Esophagus squamous epithelium (tissue), 5 donors: ENCODE results near the gene CSMD2. TPM values are rescaled to one million over a fixed set of nuclear protein-coding genes. Genes with fewer than 3 reads are reported as not detected.

ENCODE experiments used
- DNase-seq: peaks from one replicate; lab custom pipeline; 2025; lab: John Stamatoyannopoulos, UW
- H3K27ac ChIP-seq, 4 donors: fragments of 200-600 bp; sonication (generic); one replicate each; pipeline ENCODE4 v1.5.1; 2016 to 2019; ENCODE audit warnings: mild to moderate bottlenecking in 1 of 4
- H3K27me3 ChIP-seq, 4 donors: fragments of 200-600 bp; sonication (generic); 1 replicate in 3 of 4; 2 replicates in 1 of 4; pipeline versions ENCODE4 v1.5.1 to v1.6.0; 2017 to 2021; ENCODE audit warnings: antibody characterized with exemption in 1 of 4
- H3K36me3 ChIP-seq, 3 donors: fragments of 200-600 bp; sonication (generic); one replicate each; pipeline ENCODE4 v1.5.1; 2016 to 2019
- H3K4me1 ChIP-seq, 3 donors: fragments of 200-600 bp; sonication (generic); one replicate each; pipeline ENCODE4 v1.5.1; 2017 to 2019
- H3K4me3 ChIP-seq, 4 donors: fragments of 200-600 bp; sonication (generic); 1 replicate in 3 of 4; 2 replicates in 1 of 4; pipeline ENCODE4 v1.5.1; 2016 to 2019; ENCODE audit warnings: mild to moderate bottlenecking in 2 of 4, moderate library complexity in 1 of 4
- H3K9me3 ChIP-seq, 3 donors: fragments of 200-600 bp; sonication (generic); one replicate each; pipeline ENCODE4 v1.5.1; 2016 to 2019
- CTCF ChIP-seq, 6 experiments: fragments of 450-650 bp in 4 of 6; fragments of 200-600 bp in 2 of 6; sonication (generic) in 2 of 6; IDR thresholded peaks; one replicate each; pipeline ENCODE4 v1.5.1; 2016 to 2019; ENCODE audit warnings: antibody characterized with exemption in 6 of 6, mild to moderate bottlenecking in 4 of 6, moderate library complexity in 4 of 6
- POLR2A ChIP-seq, 4 donors: fragments of 450-650 bp; IDR thresholded peaks; one replicate each; pipeline ENCODE4 v1.6.1; 2017; ENCODE audit warnings: antibody characterized with exemption in 4 of 4, mild to moderate bottlenecking in 4 of 4, moderate library complexity in 3 of 4
- WGBS, 2 donors: methylation state at CpG; one replicate each; pipeline ENCODE4 v1.1.5; 2018; 5-methylcytosine and 5-hydroxymethylcytosine counted together
- intact Hi-C: fragments of 100-400 bp; cut with DNase I; formaldehyde crosslinking; loops from one replicate; pipeline ENCODE4 v1.15.0; 2022
- total RNA-seq, 4 donors: library from RNA; depleted of rRNA; stranded (reverse); fragments of >200 nt; gene quantifications; one replicate each; pipeline ENCODE4 v1.1.0, GENCODE V29; 2016
- donor health status: DM: yes; HTN: yes; CAD: no.

CSMD2 gene
- total RNA-seq, 4 donors from 2014 or later, result under 0.01 to 0.13 TPM; not detected in 2

GRCh38 chr1:33875862-33876261 is 289.2 kb downstream of the CSMD2 start:
- intact Hi-C loops, result no loop called here
- DNase-seq, result no peak
- H3K27ac ChIP-seq, result no peak overlapping the region
- TF ChIP-seq POLR2A (IDR thresholded peaks at IDR 0.05) (no peak), CTCF (IDR thresholded peaks at IDR 0.05) (no peak)
- peaks cover 0 to 3% (median 0%) of the 10 kb centered on the region in 4 donors for H3K27me3 ChIP-seq
- peaks cover 15 to 47% (median 21%) of the 10 kb centered on the region in 3 donors for H3K4me1 ChIP-seq
- WGBS, 2 donors, result 74 to 92% methylated on average over 3 of the region's 3 CpGs
- no peaks in the 10 kb centered on the region for H3K9me3 ChIP-seq
- H3K4me3 ChIP-seq, result no peak overlapping the region
- no peaks in the 10 kb centered on the region for H3K36me3 ChIP-seq

GRCh38 chr1:33874636-33875035 is 290.4 kb downstream of the CSMD2 start:
- Histone ChIP-seq H3K27ac (no peak overlapping the region), H3K27me3 (no peaks in the 10 kb centered on the region), H3K4me1 (peaks cover 15 to 50% (median 21%) of the 10 kb centered on the region in 3 donors), H3K4me3 (no peak overlapping the region), H3K9me3 (no peaks in the 10 kb centered on the region), H3K36me3 (no peaks in the 10 kb centered on the region)
- no peak for DNase-seq
- 73 to 79% methylated on average over 7 of the region's 7 CpGs for WGBS, 2 donors
- TF ChIP-seq CTCF (IDR thresholded peaks at IDR 0.05) (no peak), POLR2A (IDR thresholded peaks at IDR 0.05) (no peak)
- intact Hi-C loops, result no loop called here

- TF ChIP-seq POLR2A (IDR thresholded peaks at IDR 0.05) (no peak), CTCF (IDR thresholded peaks at IDR 0.05) (no peak)
- Histone ChIP-seq H3K4me1 (peaks cover 15 to 46% (median 21%) of the 10 kb centered on the region in 3 donors), H3K4me3 (no peak overlapping the region), H3K9me3 (no peaks in the 10 kb centered on the region), H3K27me3 (no peaks in the 10 kb centered on the region), H3K36me3 (no peaks in the 10 kb centered on the region), H3K27ac (peak overlapping the region in 3 of 4 donors; percentile 25 to 58 (median 57))
- WGBS, 2 donors, result 21 to 25% methylated on average over 2 of the region's 2 CpGs
- intact Hi-C loops, result no loop called here
- DNase-seq, result no peak
These were observed 292.3 kb downstream of the CSMD2 start for GRCh38 chr1:33872683-33873082.

- intact Hi-C loops, result no loop called here
- Histone ChIP-seq H3K4me1 (peaks cover 11 to 42% (median 19%) of the 10 kb centered on the region in 3 donors), H3K27me3 (no peaks in the 10 kb centered on the region), H3K9me3 (peaks cover 0 to 3% (median 0%) of the 10 kb centered on the region in 3 donors), H3K36me3 (no peaks in the 10 kb centered on the region), H3K27ac (peak overlapping the region; percentile 9 to 58 (median 41)), H3K4me3 (no peak overlapping the region)
- no peak for DNase-seq
- TF ChIP-seq POLR2A (IDR thresholded peaks at IDR 0.05) (no peak), CTCF (IDR thresholded peaks at IDR 0.05) (no peak)
These were observed 292.8 kb downstream of the CSMD2 start for GRCh38 chr1:33872275-33872674.

GRCh38 chr1:33867684-33868083 is 297.3 kb downstream of the CSMD2 start:
- peaks cover 0 to 19% (median 0%) of the 10 kb centered on the region in 4 donors for H3K27me3 ChIP-seq
- TF ChIP-seq CTCF (IDR thresholded peaks at IDR 0.05) (no peak), POLR2A (IDR thresholded peaks at IDR 0.05) (no peak)

More at GRCh38 chr1:33867684-33868083, 297.3 kb downstream of the CSMD2 start:
- no peak overlapping the region for H3K4me3 ChIP-seq
- intact Hi-C loops, result no loop called here
- no peaks in the 10 kb centered on the region for H3K36me3 ChIP-seq
- no peak overlapping the region for H3K27ac ChIP-seq
- peaks cover 5 to 24% (median 6%) of the 10 kb centered on the region in 3 donors for H3K4me1 ChIP-seq
- DNase-seq, result no peak
- 84 to 87% methylated on average over 1 of the region's 1 CpG for WGBS, 2 donors
- peaks cover 0 to 7% (median 0%) of the 10 kb centered on the region in 3 donors for H3K9me3 ChIP-seq
